Measurements from ENCODE around the gene RGS1.
A peak's percentile ranks its signal among the peaks of the same experiment; 100 is the strongest.

RGS1 gene

DNA sequence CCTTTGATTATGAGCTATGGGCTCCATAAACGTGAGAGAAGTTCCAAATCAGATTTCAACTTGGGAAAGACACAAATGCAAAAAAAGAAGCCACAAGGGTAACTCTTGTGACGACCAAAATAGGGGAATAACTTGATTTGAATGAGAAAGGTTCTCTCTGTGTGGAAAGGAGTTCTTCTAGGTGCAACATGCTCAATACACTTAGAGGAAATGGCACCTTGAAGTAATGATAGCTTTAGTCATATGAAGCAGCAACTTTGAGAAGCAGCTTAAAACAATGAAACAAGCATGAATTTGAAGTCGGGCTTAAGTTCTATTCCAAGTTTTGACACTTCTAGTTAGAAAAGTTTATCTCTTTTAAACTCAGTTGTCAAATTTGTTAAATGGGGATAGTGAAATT is 21.8 kb upstream of the RGS1 start:
- no peak for DNase-seq (ENCODE audit: low read depth)

DNA sequence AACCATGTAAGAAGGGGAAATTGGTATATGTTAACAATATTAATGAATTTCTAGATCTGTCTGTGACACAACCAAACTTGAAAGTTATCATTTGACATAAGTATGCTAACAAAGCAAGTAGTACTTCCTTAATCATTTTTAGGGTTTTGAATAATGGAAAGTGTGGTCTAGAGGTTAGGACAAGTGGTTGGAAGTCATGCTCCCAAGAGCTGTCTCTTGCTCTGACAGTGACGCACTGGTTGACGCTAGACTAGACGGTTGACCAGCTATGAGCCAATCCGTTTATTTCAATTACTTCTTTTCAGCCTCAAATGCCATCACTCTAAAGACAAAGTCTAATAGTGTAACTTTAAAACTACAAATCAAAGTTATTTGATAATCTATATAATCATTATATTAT is 20.7 kb upstream of the RGS1 start:
- no peak for DNase-seq (ENCODE audit: low read depth)

DNA sequence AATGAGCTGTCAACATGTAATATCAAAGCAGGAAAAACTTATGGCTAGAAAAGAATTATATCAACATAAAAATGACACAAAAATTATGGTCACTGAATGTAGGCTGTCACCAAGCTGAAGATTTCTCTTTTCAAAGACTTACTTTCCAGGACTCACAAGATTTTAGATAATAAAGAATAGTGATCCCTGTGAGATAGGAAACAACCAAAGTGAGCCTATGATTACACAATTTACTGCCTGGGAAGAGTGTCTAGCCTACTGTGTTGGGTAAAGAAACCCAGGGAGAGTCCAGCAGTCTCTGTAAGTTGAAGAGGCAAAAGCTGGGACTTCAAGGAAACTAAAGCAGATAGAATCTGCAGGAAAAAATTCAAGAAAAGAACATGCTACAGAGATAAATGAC is 20.2 kb upstream of the RGS1 start:
- no peak for DNase-seq (ENCODE audit: low read depth)

DNA sequence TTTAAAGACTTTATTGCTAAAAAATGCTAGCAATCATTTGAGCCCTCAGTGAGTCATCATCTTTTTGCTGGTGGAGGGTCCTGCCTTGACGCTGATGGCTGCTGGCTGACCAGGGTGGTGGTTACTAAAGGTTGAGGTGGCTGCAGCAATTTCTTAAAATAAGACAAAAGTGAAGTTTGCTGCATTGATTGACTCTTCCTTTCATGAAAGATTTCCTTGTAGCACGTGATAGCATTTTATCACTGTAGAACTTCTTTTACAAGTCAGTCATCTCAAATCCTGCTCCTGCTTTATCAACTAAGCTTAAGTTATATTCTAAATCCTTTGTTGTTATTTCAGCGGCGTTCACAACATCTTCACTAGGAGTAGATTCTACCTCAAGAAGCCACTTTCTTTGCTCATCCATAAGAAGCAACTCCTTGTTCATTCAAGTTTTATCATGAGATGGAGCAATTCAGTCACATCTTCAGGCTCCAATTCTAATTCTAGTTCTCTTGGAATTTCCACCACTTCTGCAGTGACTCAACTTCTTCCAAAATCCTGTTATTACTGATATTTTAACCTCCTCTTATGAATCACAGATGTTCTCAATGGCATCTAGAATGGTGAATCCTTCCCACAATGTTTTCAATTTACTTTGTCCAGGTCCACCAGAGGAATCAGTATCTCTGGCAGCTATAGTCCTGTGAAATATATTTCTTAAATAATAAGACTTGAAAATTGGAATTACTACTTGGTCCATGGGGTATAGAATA is 17.6 kb upstream of the RGS1 start:
- DNase-seq (ENCODE audit: low read depth), result peak; percentile 52

DNA sequence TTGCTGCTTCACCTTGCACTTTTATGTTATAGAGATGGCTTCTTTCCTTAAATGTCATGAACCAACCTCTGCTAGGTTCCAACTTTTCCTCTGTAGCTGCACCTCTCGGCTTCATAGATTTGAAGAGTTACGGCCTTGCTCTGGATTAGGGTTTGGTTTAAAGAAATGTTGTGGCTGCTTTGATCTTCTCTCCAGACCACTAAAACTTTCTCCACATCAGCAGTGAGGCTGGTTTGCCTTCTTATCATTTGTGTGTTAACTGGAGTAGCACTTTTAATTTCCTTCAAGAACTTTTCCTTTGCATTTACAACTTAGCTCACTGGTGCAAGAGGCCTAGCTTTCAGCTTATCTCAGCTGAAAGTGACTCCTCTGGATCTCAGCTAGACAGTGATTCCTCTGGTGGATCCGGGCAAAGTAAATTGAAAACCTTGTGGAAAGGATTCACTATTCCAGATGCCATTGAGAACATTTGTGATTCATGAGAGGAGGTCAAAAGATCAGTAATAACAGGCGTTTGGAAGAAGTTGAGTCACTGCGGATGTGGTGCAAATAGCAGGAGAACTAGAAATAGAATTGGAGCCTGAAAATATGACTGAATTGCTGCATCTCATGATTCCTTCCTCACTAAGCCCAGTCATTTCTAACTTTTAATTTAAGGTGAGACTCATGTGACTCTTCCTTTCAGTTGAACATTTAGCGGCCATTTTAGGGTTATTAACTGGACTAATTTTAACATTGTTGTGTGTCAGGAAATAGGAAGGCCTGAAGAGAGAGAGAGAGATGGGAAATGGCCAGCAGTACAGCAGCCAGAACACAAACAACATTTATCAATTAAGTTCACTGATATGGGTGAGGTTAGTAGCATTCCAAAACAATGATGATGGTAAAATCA is 16.2 kb upstream of the RGS1 start:
- peak; percentile 98 for DNase-seq (ENCODE audit: low read depth)

DNA sequence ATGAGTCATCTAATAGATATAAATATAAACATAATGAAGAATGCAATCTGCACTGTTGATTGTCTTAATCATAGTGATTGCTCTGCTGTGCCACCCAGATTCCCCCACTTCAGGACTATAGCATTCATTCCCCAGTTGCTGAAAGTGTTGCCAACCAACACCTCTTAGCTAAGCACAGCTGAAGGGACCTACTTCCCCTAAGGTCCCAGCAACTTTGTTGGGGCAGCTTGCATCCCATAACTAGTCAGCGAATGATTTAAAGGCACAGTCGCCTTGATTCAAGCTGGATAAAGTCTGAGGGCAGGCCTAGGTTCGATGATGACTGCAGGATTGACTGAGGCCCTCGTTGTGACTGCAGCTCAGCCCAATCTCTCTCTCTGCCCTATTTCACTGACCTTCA is 14.3 kb upstream of the RGS1 start:
- DNase-seq (ENCODE audit: low read depth), result no peak

DNA sequence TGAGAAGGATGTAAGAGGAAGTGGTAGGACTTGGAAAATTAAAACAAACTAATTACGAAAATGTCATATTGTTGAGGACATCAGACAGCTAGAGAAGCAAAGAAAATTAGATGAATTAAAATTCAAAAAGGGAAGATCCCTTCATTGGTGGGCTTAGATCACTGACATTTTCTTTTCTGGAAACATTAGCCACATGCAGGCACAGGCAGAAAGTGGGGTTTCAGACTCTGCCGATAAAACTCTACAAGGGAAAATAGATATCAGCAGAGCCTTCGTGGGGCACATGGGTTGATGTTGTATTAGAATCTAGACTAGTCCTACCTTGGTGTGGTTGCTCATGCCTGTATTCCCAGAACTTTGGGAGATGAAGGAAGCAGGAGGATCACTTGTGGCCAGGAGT is 12.4 kb upstream of the RGS1 start:
- DNase-seq (ENCODE audit: low read depth), result no peak

DNA sequence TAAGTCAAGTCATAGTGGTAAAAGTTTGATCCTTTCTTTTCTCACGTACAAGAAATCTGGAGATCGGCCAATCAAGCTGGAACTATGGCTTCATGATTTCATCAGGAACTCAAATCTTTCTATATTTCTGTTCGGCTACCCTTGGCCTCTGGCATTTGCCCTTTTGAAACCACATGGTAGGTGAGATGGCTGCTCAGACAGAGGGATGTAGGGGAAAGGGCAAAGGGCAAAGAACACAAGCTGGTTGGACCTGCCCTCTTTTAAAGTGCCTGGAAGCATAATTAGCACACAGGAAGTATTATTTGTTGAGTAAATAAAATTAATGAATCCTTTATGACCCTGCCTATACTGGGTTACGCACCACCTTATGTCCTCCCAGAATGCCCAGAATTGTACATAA is 11.5 kb upstream of the RGS1 start:
- no peak for DNase-seq (ENCODE audit: low read depth)

DNA sequence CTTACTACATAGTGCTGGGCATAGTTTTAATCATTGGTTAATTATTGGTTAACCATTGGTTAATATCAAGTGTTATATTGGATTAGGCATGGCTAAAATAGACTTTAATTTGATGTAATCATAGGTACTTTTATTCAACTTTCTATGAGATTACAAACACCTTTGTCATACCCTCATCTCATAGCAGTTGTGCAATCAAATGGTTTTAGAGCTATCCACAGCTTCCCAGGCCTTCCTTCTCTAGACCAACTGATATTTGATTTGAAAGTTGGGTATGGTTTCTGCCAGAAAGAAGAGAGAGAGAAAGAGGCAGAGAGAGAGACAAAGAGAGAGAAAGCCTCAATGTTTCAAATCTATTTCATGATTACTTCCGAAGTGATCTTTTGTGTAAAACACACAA is 9.6 kb upstream of the RGS1 start:
- no peak for DNase-seq (ENCODE audit: low read depth)

DNA sequence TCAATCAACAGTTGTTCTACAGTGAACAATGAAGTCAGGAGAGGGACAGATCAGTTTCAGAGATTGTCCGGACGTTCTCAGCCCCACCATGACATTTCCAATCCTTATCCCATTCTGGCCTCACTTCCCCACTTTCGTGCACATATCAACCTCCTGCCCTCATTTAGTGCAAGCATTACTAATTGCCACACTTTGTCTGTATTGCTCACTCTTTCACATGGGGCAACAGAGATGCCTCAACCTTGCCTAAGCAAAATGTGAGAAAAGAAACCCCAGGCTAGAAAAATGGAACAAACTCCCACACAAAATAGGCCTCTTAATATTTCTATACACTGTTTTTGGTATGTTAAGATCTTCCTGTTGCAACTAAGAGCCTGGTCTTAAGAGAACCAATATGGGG is 8.9 kb upstream of the RGS1 start:
- DNase-seq (ENCODE audit: low read depth), result no peak

DNA sequence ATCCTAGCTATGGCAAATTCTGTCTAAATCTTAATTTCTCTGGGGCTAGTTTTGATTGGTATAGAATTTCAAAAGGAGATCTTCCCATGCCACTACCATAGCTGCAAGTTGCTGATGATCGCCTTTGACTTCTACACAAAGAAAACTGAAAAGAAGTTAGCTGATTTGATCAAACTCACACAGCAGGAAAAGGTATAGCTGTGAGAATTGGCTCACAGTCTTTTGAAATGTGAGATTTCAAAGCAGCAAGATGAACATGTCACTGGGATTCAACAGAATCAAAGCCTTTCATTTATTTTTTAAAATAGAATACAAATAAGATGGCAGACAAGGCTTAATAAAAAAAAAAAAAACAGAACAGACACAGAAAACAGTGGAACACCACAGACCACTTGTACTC is 7.5 kb upstream of the RGS1 start:
- no peak for DNase-seq (ENCODE audit: low read depth)

DNA sequence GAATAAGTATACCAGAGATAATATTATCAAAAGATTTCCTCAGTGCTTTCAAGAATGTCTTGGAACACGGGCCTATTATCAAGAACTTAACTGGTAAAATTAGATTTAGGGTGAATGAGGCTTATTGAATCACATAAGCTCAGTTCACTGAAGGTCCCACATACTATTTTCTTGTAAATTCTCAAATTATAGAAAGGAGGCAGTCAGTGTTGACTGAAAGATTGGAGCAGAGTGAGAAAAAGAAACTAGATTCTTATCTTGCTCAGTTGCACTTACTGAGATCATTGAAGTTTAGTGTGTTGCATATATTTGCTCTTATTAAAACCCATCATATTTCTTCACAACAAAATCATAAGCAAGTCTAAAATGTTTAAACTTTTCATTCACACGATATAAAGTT is 3.9 kb upstream of the RGS1 start:
- DNase-seq (ENCODE audit: low read depth), result no peak

DNA sequence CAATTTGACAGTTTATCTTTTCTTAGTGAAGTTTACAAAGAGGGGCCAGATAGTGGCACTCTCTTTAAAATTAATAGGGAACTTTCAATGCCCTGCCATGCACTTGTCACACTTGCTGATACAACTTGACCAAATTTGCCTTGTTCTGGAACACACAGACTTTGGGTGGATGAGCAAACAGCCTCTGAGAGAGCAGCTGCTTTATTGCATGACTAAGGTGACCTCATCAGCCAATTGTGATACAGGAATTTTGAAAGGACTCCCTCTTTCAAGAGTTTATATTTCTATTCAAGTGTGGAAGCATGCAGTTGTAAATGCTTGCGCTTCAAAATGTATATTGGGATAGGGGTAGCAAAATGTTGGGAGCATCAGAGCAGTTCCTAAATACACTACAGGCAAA is 2.1 kb upstream of the RGS1 start:
- DNase-seq (ENCODE audit: low read depth), result peak; percentile 60

DNA sequence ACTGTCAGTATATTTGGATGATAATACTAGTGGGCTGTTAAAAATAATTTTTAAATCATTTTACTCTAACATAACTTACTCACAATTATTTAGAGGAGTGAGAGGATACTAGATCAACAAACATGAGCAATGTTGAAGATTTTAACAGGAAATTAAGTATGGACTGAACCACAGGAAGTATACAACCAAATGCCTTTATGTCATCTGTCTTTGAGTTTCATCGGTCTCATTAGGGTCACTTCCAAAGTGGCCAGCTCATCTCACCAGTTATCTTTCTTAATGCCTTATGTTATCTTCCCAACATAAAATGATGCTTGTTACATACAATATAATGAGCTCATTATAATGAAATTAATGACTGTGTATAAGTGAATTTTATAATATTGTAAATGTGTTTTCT is 1.5 kb upstream of the RGS1 start:
- DNase-seq (ENCODE audit: low read depth), result no peak

DNA sequence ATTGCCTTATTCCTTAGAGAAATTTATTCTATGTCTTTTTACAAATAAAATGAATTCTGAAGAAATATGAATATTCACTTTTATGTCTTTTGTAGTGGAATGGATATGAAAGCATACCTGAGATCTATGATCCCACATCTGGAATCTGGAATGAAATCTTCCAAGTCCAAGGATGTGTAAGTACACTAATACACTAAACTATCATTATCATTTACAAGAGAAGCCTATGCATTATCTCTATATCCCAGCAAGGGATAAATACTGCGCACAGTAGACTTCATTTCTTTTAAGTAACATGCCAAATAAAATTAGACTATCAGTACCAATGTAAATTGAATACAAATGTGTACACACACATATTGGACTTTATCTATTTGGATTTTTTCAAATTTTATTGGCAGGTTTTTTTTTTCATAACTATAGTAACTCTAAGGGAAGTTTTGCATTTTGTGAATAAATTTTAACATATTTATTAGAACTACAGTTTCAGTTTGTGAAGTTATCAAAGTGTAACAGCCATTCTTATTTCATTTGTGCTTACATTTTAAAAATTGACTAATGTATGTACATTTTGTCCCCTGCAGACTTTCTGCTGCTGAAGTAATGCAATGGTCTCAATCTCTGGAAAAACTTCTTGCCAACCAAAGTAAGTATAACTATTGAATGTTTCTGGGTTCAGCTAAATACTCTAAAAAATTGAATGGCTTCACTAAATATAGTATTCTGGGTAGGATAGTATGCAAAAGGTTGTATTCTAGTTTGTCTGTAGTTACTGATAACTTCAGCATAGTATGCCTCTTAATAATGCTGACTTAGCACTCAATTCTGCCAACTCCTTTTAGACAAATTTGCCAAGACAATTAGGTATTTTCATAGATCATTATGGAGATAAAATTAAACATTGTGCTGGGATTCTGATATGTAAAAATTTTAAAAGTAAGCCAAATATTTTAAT is 894 bp downstream of the RGS1 start:
- no peak for DNase-seq (ENCODE audit: low read depth)

DNA sequence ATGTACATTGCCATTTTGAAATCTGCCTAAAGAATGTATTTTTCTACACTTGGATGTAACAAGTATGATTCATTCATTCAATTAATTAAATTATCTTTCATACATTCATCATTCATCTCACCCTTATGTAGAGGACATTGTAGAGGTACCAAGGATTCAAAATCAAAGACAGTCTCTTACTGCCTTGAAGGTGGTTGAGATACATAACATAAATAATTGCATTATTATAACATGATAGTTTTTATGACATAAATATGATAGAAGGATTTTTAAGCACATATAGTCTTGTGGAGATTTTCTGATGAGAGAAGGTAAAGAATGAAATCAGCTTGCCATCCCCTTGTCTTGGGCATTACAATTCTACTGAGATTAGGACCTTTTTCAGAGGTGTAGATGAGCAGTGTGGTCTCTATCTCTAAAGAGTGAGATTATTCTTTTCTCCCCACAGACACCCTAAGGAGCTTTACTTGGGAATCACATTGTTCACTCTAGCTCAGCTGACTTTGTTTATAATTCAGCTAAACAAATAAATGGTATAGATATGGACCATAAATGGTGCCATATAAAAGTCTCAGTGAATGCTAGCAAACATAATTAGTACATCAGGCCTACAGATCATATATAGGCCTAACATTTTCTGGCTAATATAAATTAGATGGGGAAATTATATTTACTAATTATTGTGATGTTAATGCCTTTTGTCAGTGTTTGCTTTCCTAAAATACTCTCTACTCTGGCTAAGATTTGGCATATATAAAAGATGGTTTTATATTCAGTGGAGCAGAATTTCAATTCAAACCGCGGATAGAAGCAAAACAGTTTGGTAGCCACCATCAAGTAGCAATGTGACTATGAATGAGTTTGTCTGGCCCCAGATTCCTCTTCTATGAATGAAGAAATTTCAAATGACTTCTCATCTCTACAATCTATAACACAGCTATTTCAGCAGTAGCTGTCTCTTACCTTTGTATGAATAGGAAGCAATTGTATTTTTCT is 1.9 kb downstream of the RGS1 start:
- no peak for DNase-seq (ENCODE audit: low read depth)

DNA sequence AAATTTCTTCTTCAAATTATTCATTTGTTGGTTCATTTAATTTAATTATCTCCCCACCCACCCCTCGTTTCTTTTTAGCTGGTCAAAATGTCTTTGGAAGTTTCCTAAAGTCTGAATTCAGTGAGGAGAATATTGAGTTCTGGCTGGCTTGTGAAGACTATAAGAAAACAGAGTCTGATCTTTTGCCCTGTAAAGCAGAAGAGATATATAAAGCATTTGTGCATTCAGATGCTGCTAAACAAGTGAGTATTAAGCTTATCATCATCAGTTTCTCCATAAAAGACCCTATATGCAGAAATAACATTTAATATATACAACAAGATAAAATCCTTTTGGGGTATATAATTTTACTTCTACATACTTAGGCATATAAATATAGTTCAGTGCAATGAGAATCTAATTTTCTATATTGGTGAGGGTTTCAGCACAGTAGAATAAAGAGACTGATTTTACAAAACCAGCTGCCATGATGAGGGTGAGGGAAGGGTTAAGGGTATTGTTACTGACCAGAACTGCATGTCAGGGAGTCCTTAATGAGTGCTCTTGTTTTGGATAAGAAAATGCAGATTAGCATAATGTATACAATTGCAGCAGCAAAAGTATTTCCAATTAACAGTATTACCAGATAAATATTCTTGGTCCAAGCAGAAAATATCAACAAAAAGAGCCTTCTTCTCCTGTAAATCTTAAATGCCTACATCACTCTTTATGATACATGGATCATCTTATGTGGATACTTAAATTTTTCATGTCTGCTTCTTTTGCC is 2.8 kb downstream of the RGS1 start:
- DNase-seq (ENCODE audit: low read depth), result no peak

DNA sequence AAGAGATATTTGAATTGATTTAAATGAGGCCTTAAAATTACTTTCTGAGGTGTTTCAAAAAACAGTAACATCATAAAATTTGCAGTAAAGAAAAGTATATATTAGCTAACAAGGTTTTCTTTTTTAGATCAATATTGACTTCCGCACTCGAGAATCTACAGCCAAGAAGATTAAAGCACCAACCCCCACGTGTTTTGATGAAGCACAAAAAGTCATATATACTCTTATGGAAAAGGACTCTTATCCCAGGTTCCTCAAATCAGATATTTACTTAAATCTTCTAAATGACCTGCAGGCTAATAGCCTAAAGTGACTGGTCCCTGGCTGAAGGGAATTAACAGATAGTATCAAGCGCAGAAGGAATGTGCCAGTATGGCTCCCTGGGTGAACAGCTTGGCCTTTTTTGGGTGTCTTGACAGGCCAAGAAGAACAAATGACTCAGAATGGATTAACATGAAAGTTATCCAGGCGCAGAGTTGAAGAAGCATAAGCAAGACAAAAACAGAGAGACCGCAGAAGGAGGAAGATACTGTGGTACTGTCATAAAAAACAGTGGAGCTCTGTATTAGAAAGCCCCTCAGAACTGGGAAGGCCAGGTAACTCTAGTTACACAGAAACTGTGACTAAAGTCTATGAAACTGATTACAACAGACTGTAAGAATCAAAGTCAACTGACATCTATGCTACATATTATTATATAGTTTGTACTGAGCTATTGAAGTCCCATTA is 3.6 kb downstream of the RGS1 start:
- no peak for DNase-seq (ENCODE audit: low read depth)

DNA sequence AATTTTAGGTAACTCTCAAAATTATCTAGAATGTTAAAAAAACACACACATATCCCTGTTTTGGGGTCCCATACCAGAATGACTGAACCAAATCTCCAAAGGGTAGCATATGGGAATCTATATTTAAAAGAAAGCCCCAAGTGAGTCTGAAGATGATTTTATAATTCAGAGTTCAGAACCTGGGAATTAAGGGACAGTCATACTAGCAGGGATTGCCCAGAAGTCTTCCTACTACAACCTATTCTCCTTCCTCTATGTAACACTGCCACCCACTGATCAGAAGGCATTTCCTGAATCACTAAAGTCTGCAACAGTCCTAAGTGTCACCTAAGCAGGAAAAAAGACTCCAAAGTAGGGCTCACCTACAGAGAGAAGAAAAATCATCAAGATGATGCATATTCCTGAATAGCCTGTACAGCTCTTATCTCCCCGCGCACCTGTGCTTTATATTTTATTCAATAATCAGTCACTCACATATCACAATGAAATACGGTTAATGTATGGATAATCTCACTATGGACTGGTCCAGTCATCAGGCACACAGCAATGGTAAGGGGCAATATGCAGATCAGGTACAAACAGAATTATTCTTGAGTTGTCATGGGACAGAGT is 4.9 kb downstream of the RGS1 start:
- peak; percentile 66 for DNase-seq (ENCODE audit: low read depth)

All from stromal cell of bone marrow (primary cell).